Activated naive CD4-positive, alpha-beta T cell treated with anti-CD3 and anti-CD28 coated beads for 36 hours (primary cell): ENCODE data around the gene RNASE11. TPM values are rescaled to one million over a fixed set of nuclear protein-coding genes. Genes with fewer than 3 reads are reported as not detected.
"Not testable (repeated sequence)": the region's sequence is repeated elsewhere in the genome, so short reads cannot be mapped to it uniquely, and the experiment has no call there.

Experiments used
- CTCF ChIA-PET: fragments of 350-600 bp; sonication (Branson Sonifier 250); formaldehyde crosslinking; loops from one replicate; lab custom pipeline; 2021; ENCODE audit warnings: antibody characterized with exemption; lab: Charles Lee
- DNase-seq: peaks from one replicate; pipeline ENCODE4 v3.0.0-alpha.2; 2020
- H3K27ac Mint-ChIP-seq: one replicate; pipeline ENCODE4 v1.8.0; 2021; ENCODE audit warnings: mild to moderate bottlenecking, mixed read lengths
- H3K27me3 Mint-ChIP-seq: one replicate; pipeline ENCODE4 v1.8.0; 2021; ENCODE audit warnings: low read depth, mixed read lengths
- H3K36me3 Mint-ChIP-seq: one replicate; pipeline ENCODE4 v1.8.0; 2021; ENCODE audit warnings: low read depth, mixed read lengths
- H3K4me1 Mint-ChIP-seq: one replicate; pipeline ENCODE4 v1.8.0; 2021; ENCODE audit warnings: low read depth, mixed read lengths
- H3K4me3 Mint-ChIP-seq: one replicate; pipeline ENCODE4 v1.8.0; 2021; ENCODE audit warnings: mild to moderate bottlenecking, moderate library complexity, mixed read lengths
- H3K9me3 Mint-ChIP-seq: one replicate; pipeline ENCODE4 v1.8.0; 2021; ENCODE audit warnings: mixed read lengths
- intact Hi-C: fragments of 100-400 bp; cut with micrococcal nuclease; formaldehyde crosslinking; loops from one replicate; pipeline ENCODE4 v1.15.1; 2023
- total RNA-seq, 2 experiments: library from RNA; stranded (reverse); gene quantifications; one replicate each; pipeline ENCODE4 v1.2.3, GENCODE V29; 2021

The RNASE11 gene
- total RNA-seq, 2 experiments from 2014 or later: not detected

DNA sequence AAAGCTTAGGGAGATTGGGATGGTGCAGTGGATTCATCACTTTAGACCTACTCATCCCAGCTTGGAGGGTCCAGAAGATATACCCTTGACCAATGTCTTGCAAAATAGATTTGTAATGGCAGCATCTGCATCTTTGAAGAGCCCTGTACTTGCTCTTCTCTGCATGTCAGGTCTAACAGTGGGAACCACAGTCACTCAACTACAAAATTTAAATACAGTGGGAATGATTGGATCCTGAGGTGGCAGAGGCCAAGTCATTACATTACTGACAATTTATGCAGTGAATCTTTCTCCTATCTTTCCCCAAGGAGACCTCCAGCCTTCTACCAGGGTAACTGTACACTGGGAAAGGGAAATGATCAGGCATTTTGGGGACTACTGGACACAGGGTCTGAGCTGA, 18.7 kb downstream of the RNASE11 start:
- Mint-ChIP-seq H3K4me3 (no peak overlapping the region), H3K36me3 (peaks cover 2% of the 10 kb centered on the region), H3K9me3 (peaks cover 10% of the 10 kb centered on the region), H3K4me1 (peaks cover 11% of the 10 kb centered on the region), H3K27ac (no peak overlapping the region), H3K27me3 (no peaks in the 10 kb centered on the region)
- CTCF ChIA-PET: interaction anchor here (0.8 to 1.1 kb wide), 2 partner anchors 18 to 253 kb away, joined by 3 read pairs; partner anchors contain the start of gene RNASE11
- DNase-seq: no peak
- intact Hi-C loops: no loop called here

DNA sequence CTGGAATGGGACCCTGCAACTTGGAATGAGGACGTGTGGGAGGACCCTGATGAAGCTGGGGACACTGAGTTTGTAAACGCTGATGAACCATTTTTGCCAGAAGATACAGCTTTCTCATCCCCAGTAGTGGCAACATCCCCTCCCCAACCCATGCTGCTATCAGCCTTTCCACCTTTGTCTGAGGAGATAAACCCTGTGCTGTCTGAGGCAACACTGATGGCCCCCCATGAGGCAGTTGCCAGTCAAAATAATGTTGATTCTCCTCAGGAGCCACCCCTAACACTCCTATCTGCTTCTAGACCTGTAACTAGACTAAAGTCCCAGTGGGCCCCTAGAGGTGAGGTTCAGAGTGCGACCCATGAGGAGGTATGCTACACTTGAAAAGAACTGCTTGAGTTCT, 19.4 kb downstream of the RNASE11 start:
- Mint-ChIP-seq H3K4me1 (peaks cover 11% of the 10 kb centered on the region), H3K27ac (no peak overlapping the region), H3K27me3 (no peaks in the 10 kb centered on the region), H3K9me3 (peaks cover 10% of the 10 kb centered on the region), H3K4me3 (no peak overlapping the region), H3K36me3 (peaks cover 2% of the 10 kb centered on the region)
- intact Hi-C loops: no loop called here
- CTCF ChIA-PET: interaction anchor here (1.1 kb wide), 1 partner anchor 13 kb away, joined by 3 read pairs; no protein-coding TSS in a partner anchor
- no peak for DNase-seq

DNA sequence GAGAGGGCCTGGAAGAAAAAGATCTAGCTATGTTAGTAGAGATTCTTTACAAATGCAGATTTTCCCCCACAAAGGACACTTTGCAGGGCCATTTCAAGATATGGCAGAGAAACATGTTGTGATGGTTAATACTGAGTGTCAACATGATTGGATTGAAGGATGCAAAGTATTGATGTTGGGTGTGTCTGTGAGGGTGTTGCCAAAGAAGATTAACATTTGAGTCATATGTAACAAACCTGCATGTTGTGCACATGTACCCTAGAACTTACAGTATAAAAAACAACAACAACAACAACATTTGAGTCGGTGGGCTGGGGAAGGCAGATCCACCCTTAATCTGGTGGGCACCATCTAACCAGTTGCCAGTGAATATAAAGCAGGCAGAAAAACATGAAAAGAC, 20.6 kb downstream of the RNASE11 start:
- DNase-seq, H3K9me3 Mint-ChIP-seq, H3K27ac Mint-ChIP-seq, intact Hi-C loops, H3K27me3 Mint-ChIP-seq, H3K4me3 Mint-ChIP-seq, H3K36me3 Mint-ChIP-seq: not testable (repeated sequence)
- H3K4me1 Mint-ChIP-seq: peaks cover 11% of the 10 kb centered on the region
- CTCF ChIA-PET: interaction anchor here (1.2 kb wide), 1 partner anchor 43 kb away, joined by 4 read pairs; no protein-coding TSS in a partner anchor

DNA sequence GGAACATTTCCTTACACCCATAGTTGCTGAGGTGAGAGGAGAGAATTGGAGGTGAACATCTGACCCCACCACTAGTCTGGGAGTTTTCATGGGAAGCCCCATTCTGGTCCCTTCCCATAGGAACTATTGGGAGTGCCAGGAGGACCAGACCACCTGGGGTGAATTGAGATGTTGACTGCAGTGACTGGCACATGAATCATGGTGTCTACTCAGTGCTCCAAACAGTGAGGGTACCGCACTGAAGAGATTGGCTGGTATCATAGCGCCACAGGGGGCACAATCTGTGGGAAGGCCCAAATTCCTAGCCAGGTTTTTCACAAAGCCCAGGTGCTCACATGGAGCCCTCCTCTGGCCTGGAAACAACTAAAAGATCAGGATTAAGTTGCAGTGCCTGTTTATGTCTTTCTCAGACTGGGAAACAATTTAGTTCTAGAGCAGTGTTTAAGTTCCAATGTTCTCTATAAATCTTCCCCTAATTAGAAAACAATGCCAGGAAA, 23.3 kb downstream of the RNASE11 start:
- Mint-ChIP-seq H3K4me3 (no peak overlapping the region), H3K36me3 (peaks cover 2% of the 10 kb centered on the region), H3K27me3 (no peaks in the 10 kb centered on the region), H3K9me3 (peaks cover 10% of the 10 kb centered on the region), H3K27ac (no peak overlapping the region), H3K4me1 (peaks cover 11% of the 10 kb centered on the region)
- no peak for DNase-seq
- CTCF ChIA-PET: no interaction called here
- intact Hi-C loops: no loop called here

- H3K27ac Mint-ChIP-seq: no peak overlapping the region
- DNase-seq: no peak
- intact Hi-C loops: no loop called here
- no peaks in the 10 kb centered on the region for H3K27me3 Mint-ChIP-seq
- peaks cover 4% of the 10 kb centered on the region for H3K9me3 Mint-ChIP-seq
- no peak overlapping the region for H3K4me3 Mint-ChIP-seq
- H3K4me1 Mint-ChIP-seq: peaks cover 11% of the 10 kb centered on the region
- peaks cover 2% of the 10 kb centered on the region for H3K36me3 Mint-ChIP-seq
- CTCF ChIA-PET: no interaction called here
These were observed 23.8 kb downstream of the RNASE11 start for GRCh38 chr14:20563971-20564370.

DNA sequence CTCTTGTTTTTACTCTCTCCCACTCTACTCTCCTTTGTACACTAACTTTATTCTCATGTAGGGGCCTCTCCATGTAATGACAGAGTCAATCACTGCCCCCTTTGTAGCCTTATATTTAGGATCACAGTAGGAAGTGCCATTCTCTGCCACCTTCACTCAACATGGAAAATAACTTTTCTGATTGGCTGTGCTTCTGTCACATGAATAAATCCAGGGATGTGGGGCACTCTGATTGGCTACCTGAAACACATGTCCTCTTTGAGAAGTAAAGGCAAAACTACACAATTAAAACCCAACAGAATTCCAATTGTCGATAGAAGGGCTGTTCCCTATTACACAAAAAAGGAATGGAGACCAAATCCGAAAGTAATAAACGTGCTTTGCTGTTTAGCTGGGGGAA, 26.8 kb downstream of the RNASE11 start, which contains the start of gene RNASE9:
TSS of gene RNASE9 (minus strand) at position 87 of the 400 bp plus-strand sequence.
- no peaks in the 10 kb centered on the region for H3K4me1 Mint-ChIP-seq
- no peak within 1 kb of the TSS for H3K27ac Mint-ChIP-seq
- CTCF ChIA-PET: no interaction called here
- H3K27me3 Mint-ChIP-seq: no peaks in the 10 kb centered on the region
- no peak within 1 kb of the TSS for H3K4me3 Mint-ChIP-seq
- DNase-seq: no peak
- H3K9me3 Mint-ChIP-seq: no peaks in the 10 kb centered on the region
- intact Hi-C loops: no loop called here
- no peaks in the 10 kb centered on the region for H3K36me3 Mint-ChIP-seq

DNA sequence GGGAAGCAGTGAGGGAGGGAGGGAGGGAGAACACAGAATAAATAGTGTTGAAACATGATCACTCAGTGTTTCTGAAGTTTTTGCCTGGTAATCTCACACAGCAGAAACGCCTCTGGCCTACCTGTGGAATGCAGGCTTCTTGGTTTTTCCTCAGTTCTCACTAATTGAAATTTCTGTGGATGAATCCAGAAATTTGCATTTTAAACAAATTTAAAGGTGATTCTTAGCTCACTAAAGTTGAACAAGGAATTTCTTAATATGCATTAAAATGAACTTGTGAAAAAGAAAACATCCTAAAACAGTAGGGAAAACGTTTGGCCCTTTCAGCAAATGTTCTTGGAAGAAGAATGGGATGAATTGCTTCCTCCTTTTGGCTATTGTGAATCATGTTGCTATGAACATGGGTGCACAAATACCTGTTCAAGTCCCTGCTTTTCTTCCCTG, 28.3 kb downstream of the RNASE11 start:
- H3K4me3 Mint-ChIP-seq: no peak overlapping the region
- no peak for DNase-seq
- no peaks in the 10 kb centered on the region for H3K4me1 Mint-ChIP-seq
- H3K9me3 Mint-ChIP-seq: no peaks in the 10 kb centered on the region
- H3K27me3 Mint-ChIP-seq: no peaks in the 10 kb centered on the region
- no peak overlapping the region for H3K27ac Mint-ChIP-seq
- no peaks in the 10 kb centered on the region for H3K36me3 Mint-ChIP-seq
- intact Hi-C loops: loop anchor here (5.0 kb wide), 1 partner anchor 42 kb away; no protein-coding TSS in a partner anchor
- CTCF ChIA-PET: no interaction called here

- CTCF ChIA-PET: no interaction called here
- no peaks in the 10 kb centered on the region for H3K9me3 Mint-ChIP-seq
- no peaks in the 10 kb centered on the region for H3K4me1 Mint-ChIP-seq
- no peaks in the 10 kb centered on the region for H3K27me3 Mint-ChIP-seq
- intact Hi-C loops: loop anchor here (5.0 kb wide), 1 partner anchor 40 kb away; no protein-coding TSS in a partner anchor
- H3K36me3 Mint-ChIP-seq: no peaks in the 10 kb centered on the region
- no peak overlapping the region for H3K4me3 Mint-ChIP-seq
- no peak overlapping the region for H3K27ac Mint-ChIP-seq
- DNase-seq: no peak
These were observed 30.6 kb downstream of the RNASE11 start for GRCh38 chr14:20557212-20557542.

- no peak overlapping the region for H3K4me3 Mint-ChIP-seq
- intact Hi-C loops: loop anchor here (5.0 kb wide), 1 partner anchor 39 kb away; no protein-coding TSS in a partner anchor
- no peaks in the 10 kb centered on the region for H3K9me3 Mint-ChIP-seq
- no peaks in the 10 kb centered on the region for H3K4me1 Mint-ChIP-seq
- no peaks in the 10 kb centered on the region for H3K27me3 Mint-ChIP-seq
- no peak for DNase-seq
- H3K36me3 Mint-ChIP-seq: no peaks in the 10 kb centered on the region
- CTCF ChIA-PET: no interaction called here
- no peak overlapping the region for H3K27ac Mint-ChIP-seq
These were observed 31.1 kb downstream of the RNASE11 start for GRCh38 chr14:20556500-20557211.

DNA sequence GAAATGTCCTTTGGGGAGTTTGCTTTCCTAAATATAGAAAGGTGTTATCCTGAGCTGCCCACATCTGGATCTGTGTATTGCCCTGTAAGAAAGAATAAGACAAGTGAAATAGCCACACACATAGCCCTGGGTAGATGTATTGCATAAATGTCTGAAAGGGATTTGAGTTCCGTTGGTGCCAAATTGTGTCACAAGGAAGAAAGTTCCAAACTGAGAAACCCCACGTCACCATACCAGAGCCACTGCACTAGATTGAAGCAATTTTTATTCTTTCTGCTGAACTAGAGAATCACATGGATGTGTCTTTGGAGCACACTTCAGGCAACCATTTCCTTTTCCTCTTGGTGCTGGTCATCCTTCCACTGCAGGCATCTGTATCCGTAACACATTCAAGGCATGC, 32.0 kb downstream of the RNASE11 start:
- Mint-ChIP-seq H3K4me1 (no peaks in the 10 kb centered on the region), H3K36me3 (no peaks in the 10 kb centered on the region), H3K4me3 (no peak overlapping the region), H3K27ac (no peak overlapping the region), H3K27me3 (no peaks in the 10 kb centered on the region), H3K9me3 (no peaks in the 10 kb centered on the region)
- CTCF ChIA-PET: interaction anchor here (0.8 kb wide), 1 partner anchor 68 kb away, joined by 3 read pairs; no protein-coding TSS in a partner anchor
- DNase-seq: no peak
- intact Hi-C loops: loop anchor here (5.0 kb wide), 1 partner anchor 39 kb away; no protein-coding TSS in a partner anchor

DNA sequence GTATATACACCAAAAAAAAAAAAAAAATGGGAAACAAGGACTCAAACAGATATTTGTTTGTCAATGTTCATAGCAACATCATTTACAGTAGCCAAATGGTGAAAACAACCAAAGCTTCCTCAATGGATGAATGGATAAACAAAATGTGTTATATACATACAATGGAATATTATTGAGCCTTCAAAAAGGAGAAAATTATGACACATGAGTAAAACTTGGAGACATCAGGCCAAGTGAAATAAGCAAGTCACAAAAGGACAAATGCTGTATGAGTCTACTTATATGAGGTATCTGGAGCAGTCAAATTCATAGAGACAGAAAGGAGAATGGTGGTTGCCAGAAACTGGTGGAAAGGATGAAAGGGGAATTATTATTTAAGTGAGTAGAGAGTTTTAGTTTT, 34.8 kb downstream of the RNASE11 start:
- no peaks in the 10 kb centered on the region for H3K27me3 Mint-ChIP-seq
- H3K27ac Mint-ChIP-seq: no peak overlapping the region
- CTCF ChIA-PET: no interaction called here
- no peaks in the 10 kb centered on the region for H3K9me3 Mint-ChIP-seq
- H3K4me1 Mint-ChIP-seq: no peaks in the 10 kb centered on the region
- DNase-seq: no peak
- intact Hi-C loops: no loop called here
- no peaks in the 10 kb centered on the region for H3K36me3 Mint-ChIP-seq
- no peak overlapping the region for H3K4me3 Mint-ChIP-seq

GRCh38 chr14:20551606-20552005, 36.2 kb downstream of the RNASE11 start:
- Mint-ChIP-seq H3K27me3 (no peaks in the 10 kb centered on the region), H3K27ac (no peak overlapping the region), H3K4me3 (no peak overlapping the region), H3K4me1 (no peaks in the 10 kb centered on the region), H3K9me3 (no peaks in the 10 kb centered on the region), H3K36me3 (no peaks in the 10 kb centered on the region)
- CTCF ChIA-PET: no interaction called here
- intact Hi-C loops: no loop called here
- no peak for DNase-seq

DNA sequence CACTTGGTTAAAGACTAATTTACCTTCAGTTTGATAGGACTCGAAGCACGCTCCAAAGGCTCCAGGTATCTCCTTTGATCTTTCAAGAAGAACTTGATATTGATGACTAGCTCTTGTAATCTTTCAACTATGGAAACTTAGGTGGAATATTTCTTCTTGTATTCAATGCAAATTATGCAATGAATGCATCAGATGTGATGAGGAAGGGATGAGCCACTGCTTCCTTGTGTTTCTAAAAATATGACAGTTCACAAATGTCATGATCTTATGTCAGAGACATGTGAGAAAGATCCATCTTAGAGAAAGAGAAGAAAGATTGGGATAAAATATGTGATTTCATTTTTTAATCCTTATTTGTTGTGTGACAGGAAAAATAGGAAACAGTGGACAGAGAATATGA, 36.9 kb downstream of the RNASE11 start:
- no peak overlapping the region for H3K4me3 Mint-ChIP-seq
- CTCF ChIA-PET: no interaction called here
- H3K9me3 Mint-ChIP-seq: no peaks in the 10 kb centered on the region
- H3K36me3 Mint-ChIP-seq: no peaks in the 10 kb centered on the region
- intact Hi-C loops: no loop called here
- H3K27me3 Mint-ChIP-seq: no peaks in the 10 kb centered on the region
- DNase-seq: no peak
- no peaks in the 10 kb centered on the region for H3K4me1 Mint-ChIP-seq
- no peak overlapping the region for H3K27ac Mint-ChIP-seq
